ENCODE results near the gene CPE.

GRCh38 chr4:165537028-165537648, 158.3 kb downstream of the CPE start:
- no peak for TF ChIP-seq POLR2AphosphoS5 (IDR thresholded peaks at IDR 0.05; ENCODE audit: borderline replicate concordance, low read depth, low read length)
- no peak for TF ChIP-seq EZH2 (IDR thresholded peaks at IDR 0.05)

Measured in SK-N-MC (cell line).